HEK293T (cell line): ENCODE data around the gene TAS2R42.

Experiments
- ELF4 ChIP-seq: fragments of 450-650 bp; IDR thresholded peaks from 2 replicates; pipeline ENCODE4 v1.6.1; 2017; ENCODE audit warnings: antibody characterized with exemption
- FOXK2 ChIP-seq: fragments of 450-650 bp; IDR thresholded peaks from 2 replicates; pipeline ENCODE4 v1.6.1; 2016; ENCODE audit warnings: mild to moderate bottlenecking
- SP1 ChIP-seq: fragments of 450-650 bp; IDR thresholded peaks from 2 replicates; pipeline ENCODE4 v1.6.1; 2017

- no peak for TF ChIP-seq ELF4
- TF ChIP-seq FOXK2 = no peak
- TF ChIP-seq SP1 = no peak
Observed at GRCh38 chr12:11227373-11227772, 40.6 kb upstream of the TAS2R42 start.
